H9 (cell line): Measurements from ENCODE around the gene NEGR1. TPM values are rescaled to one million over a fixed set of nuclear protein-coding genes. Genes with fewer than 3 reads are reported as not detected.

Experiments used
- DNase-seq: peaks from one replicate; pipeline ENCODE4 v3.0.0-alpha.2; 2017
- H2AFZ ChIP-seq: one replicate; pipeline ENCODE4 v1.6.1; 2013; ENCODE audit warnings: mild to moderate bottlenecking, low read length, control low read depth, moderate library complexity
- H2AK5ac ChIP-seq: 2 replicates; pipeline ENCODE4 v1.6.1; 2013; ENCODE audit warnings: low read length, control low read depth, mixed read lengths; ENCODE audit not compliant: insufficient read length
- H2BK120ac ChIP-seq: one replicate; pipeline ENCODE4 v1.6.1; 2013; ENCODE audit warnings: low read depth, mild to moderate bottlenecking, low read length, control low read depth, inconsistent platforms; ENCODE audit not compliant: poor library complexity, severe bottlenecking
- H2BK12ac ChIP-seq: 2 replicates; pipeline ENCODE4 v1.6.1; 2013; ENCODE audit warnings: low read length, control low read depth, mixed read lengths, low read depth; ENCODE audit not compliant: insufficient read length
- H2BK15ac ChIP-seq: 2 replicates; pipeline ENCODE4 v1.6.1; 2013; ENCODE audit warnings: low read depth, low read length, control low read depth
- H2BK20ac ChIP-seq: one replicate; pipeline ENCODE4 v1.6.1; 2013; ENCODE audit warnings: low read depth, mild to moderate bottlenecking, low read length, control low read depth, inconsistent platforms; ENCODE audit not compliant: poor library complexity, severe bottlenecking
- H2BK5ac ChIP-seq: 2 replicates; pipeline ENCODE4 v1.6.1; 2013; ENCODE audit warnings: low read length, control low read depth, mixed read lengths; ENCODE audit not compliant: insufficient read length
- H3K14ac ChIP-seq: 2 replicates; pipeline ENCODE4 v1.6.1; 2013; ENCODE audit warnings: low read length, control low read depth; ENCODE audit not compliant: insufficient read depth
- H3K18ac ChIP-seq: 2 replicates; pipeline ENCODE4 v1.6.1; 2013; ENCODE audit warnings: low read depth, mild to moderate bottlenecking, mixed read lengths, low read length, control low read depth; ENCODE audit not compliant: insufficient read length
- H3K23ac ChIP-seq: 2 replicates; pipeline ENCODE4 v1.6.1; 2013; ENCODE audit warnings: low read length, control low read depth, mixed read lengths, low read depth; ENCODE audit not compliant: insufficient read length
- H3K23me2 ChIP-seq: 2 replicates; pipeline ENCODE4 v1.6.1; 2013; ENCODE audit warnings: low read depth, mild to moderate bottlenecking, mixed read lengths, low read length, control low read depth; ENCODE audit not compliant: insufficient read length, poor library complexity, severe bottlenecking
- H3K27ac ChIP-seq: 2 replicates; pipeline ENCODE4 v1.5.1; 2013; ENCODE audit warnings: low read length, control low read depth, mixed read lengths, low read depth; ENCODE audit not compliant: insufficient read length
- H3K27me3 ChIP-seq: 2 replicates; pipeline ENCODE4 v1.6.1; 2013; ENCODE audit warnings: low read length, control low read depth, inconsistent platforms; ENCODE audit not compliant: insufficient read depth
- H3K4ac ChIP-seq: 2 replicates; pipeline ENCODE4 v1.6.1; 2013; ENCODE audit warnings: low read depth, mild to moderate bottlenecking, control low read depth, inconsistent platforms, low read length, moderate library complexity
- H3K4me1 ChIP-seq: 2 replicates; pipeline ENCODE4 v1.6.1; 2013; ENCODE audit warnings: low read length, control low read depth, inconsistent platforms; ENCODE audit not compliant: insufficient read depth
- H3K4me2 ChIP-seq: 2 replicates; pipeline ENCODE4 v1.6.1; 2013; ENCODE audit warnings: low read length, control low read depth, mixed read lengths; ENCODE audit not compliant: insufficient read length, insufficient read depth
- H3K56ac ChIP-seq: 2 replicates; pipeline ENCODE4 v1.6.1; 2013; ENCODE audit warnings: low read depth, mild to moderate bottlenecking, mixed read lengths, low read length, control low read depth; ENCODE audit not compliant: insufficient read length
- H3K79me1 ChIP-seq: 2 replicates; pipeline ENCODE4 v1.6.1; 2013; ENCODE audit warnings: low read depth, mild to moderate bottlenecking, moderate library complexity, low read length, control low read depth, inconsistent platforms; ENCODE audit not compliant: insufficient read depth, poor library complexity, severe bottlenecking
- H3K79me2 ChIP-seq: 2 replicates; pipeline ENCODE4 v1.6.1; 2013; ENCODE audit warnings: low read length, control low read depth, inconsistent platforms; ENCODE audit not compliant: insufficient read depth
- H3K9ac ChIP-seq: 2 replicates; pipeline ENCODE4 v1.6.1; 2013; ENCODE audit warnings: low read length, control low read depth, mixed read lengths; ENCODE audit not compliant: insufficient read length; ENCODE audit errors: extremely low read depth
- H3K9me3 ChIP-seq: one replicate; pipeline ENCODE4 v1.6.1; 2013; ENCODE audit warnings: low read depth, low read length, inconsistent platforms; ENCODE audit not compliant: control insufficient read depth
- H3T11ph ChIP-seq: one replicate; pipeline ENCODE4 v1.6.1; 2013; ENCODE audit warnings: mild to moderate bottlenecking, low read length, control low read depth, inconsistent platforms
- H4K20me1 ChIP-seq: one replicate; pipeline ENCODE4 v1.6.1; 2013; ENCODE audit not compliant: control insufficient read depth, insufficient read length, insufficient read depth
- H4K5ac ChIP-seq: 2 replicates; pipeline ENCODE4 v1.6.1; 2013; ENCODE audit warnings: low read depth, mild to moderate bottlenecking, mixed read lengths, low read length, control low read depth; ENCODE audit not compliant: insufficient read length
- H4K8ac ChIP-seq: replicated peaks from 2 replicates; pipeline ENCODE4 v1.6.1; 2013; ENCODE audit warnings: low read length, control low read depth, mixed read lengths, low read depth; ENCODE audit not compliant: insufficient read length
- H4K91ac ChIP-seq: 2 replicates; pipeline ENCODE4 v1.6.1; 2013; ENCODE audit warnings: low read depth, mild to moderate bottlenecking, moderate library complexity, mixed read lengths, low read length, control low read depth; ENCODE audit not compliant: insufficient read length
- H3K27ac Mint-ChIP-seq, 3 experiments: 2 replicates in 2 of 3; 3 replicates in 1 of 3; pipeline ENCODE4 v1.8.0; 2020 to 2021; ENCODE audit warnings: mixed read lengths in 3 of 3, mild to moderate bottlenecking in 1 of 3, moderate library complexity in 1 of 3
- H3K27me3 Mint-ChIP-seq: 2 replicates; pipeline ENCODE4 v1.8.0; 2021; ENCODE audit warnings: low read depth, mild to moderate bottlenecking, moderate library complexity, mixed read lengths
- H3K36me3 Mint-ChIP-seq, 3 experiments: 2 replicates in 2 of 3; 3 replicates in 1 of 3; pipeline ENCODE4 v1.8.0; 2020 to 2021; ENCODE audit warnings: low read depth in 3 of 3, mixed read lengths in 3 of 3; ENCODE audit not compliant: insufficient read depth in 1 of 3
- H3K4me1 Mint-ChIP-seq, 2 experiments: 2 replicates each; pipeline ENCODE4 v1.8.0; 2020; ENCODE audit warnings: mixed read lengths in 2 of 2
- H3K4me3 Mint-ChIP-seq, 2 experiments: 2 replicates in 1 of 2; 3 replicates in 1 of 2; pipeline ENCODE4 v1.8.0; 2020 to 2021; ENCODE audit warnings: mild to moderate bottlenecking in 2 of 2, mixed read lengths in 2 of 2, moderate library complexity in 1 of 2
- H3K9me3 Mint-ChIP-seq, 2 experiments: 2 replicates in 1 of 2; 3 replicates in 1 of 2; pipeline ENCODE4 v1.8.0; 2020; ENCODE audit warnings: mild to moderate bottlenecking in 2 of 2, mixed read lengths in 2 of 2, moderate library complexity in 1 of 2
- CTCF ChIP-seq: fragments of 200-600 bp; sonication (generic); conservative IDR thresholded peaks from 3 replicates; pipeline ENCODE4 v1.8.0; 2021; ENCODE audit warnings: antibody characterized with exemption, mild to moderate bottlenecking
- WGBS: extraction: QIAGEN DNeasy Blood & Tissue Kit; methylation state at CpG from one replicate; pipeline ENCODE4 v1.1.7; 2013; ENCODE audit warnings: missing lambda C conversion rate, low lambda C conversion rate, mixed read lengths; ENCODE audit not compliant: insufficient read length; ENCODE audit errors: extremely low coverage; 5-methylcytosine and 5-hydroxymethylcytosine counted together
- total RNA-seq: library from RNA; stranded (reverse); gene quantifications from 2 replicates; pipeline ENCODE4 v1.2.1, GENCODE V29; 2021

NEGR1 gene
- total RNA-seq, 1 experiment from 2014 or later = 0.13 TPM

- Histone ChIP-seq H3K27me3 (no peaks in the 10 kb centered on the region), H4K20me1 (no peaks in the 10 kb centered on the region), H3K79me2 (no peaks in the 10 kb centered on the region), H3K56ac (no peak overlapping the region), H2BK5ac (no peak overlapping the region), H3K18ac (no peak overlapping the region), H3K27ac (no peak overlapping the region), H2BK20ac (no peak overlapping the region), H3K4me2 (no peak overlapping the region), H2BK120ac (no peak overlapping the region), H2AK5ac (no peak overlapping the region), H4K5ac (no peak overlapping the region), H3K23ac (no peak overlapping the region), H3K23me2 (no peaks in the 10 kb centered on the region), H3K79me1 (no peaks in the 10 kb centered on the region), H2BK12ac (no peak overlapping the region), H3K4ac (no peak overlapping the region), H4K8ac (no peak overlapping the region), H4K91ac (no peak overlapping the region), H3K9me3 (no peaks in the 10 kb centered on the region), H3K4me1 (no peaks in the 10 kb centered on the region), H3K14ac (no peak overlapping the region), H3T11ph (no peak overlapping the region), H2BK15ac (no peak overlapping the region), H3K9ac (no peak overlapping the region), H2AFZ (no peak overlapping the region)
- Mint-ChIP-seq H3K4me3 (no peak overlapping the region), H3K27me3 (no peaks in the 10 kb centered on the region), H3K9me3 (peaks cover 0 to 7% of the 10 kb centered on the region in 2 experiments; a peak in 3 of 5 replicates), H3K36me3 (no peaks in the 10 kb centered on the region; a peak in 3 of 7 replicates), H3K27ac (no peak overlapping the region), H3K4me1 (peaks cover 6% of the 10 kb centered on the region in 2 experiments)
- no peak for DNase-seq
- WGBS = no CpG with 5 or more reads among the region's 2 CpGs
- no peak for TF ChIP-seq CTCF
These were observed 538.5 kb downstream of the NEGR1 start for GRCh38 chr1:71743862-71744261.
